GM15510 (cell line): Measurements from ENCODE around the gene TRIM44.

Experiments
- POLR2A ChIP-seq: IDR thresholded peaks from 3 replicates; pipeline ENCODE4 v1.6.1; 2011; ENCODE audit warnings: borderline replicate concordance; ENCODE audit not compliant: insufficient read length; ENCODE audit errors: extremely low read depth

Gene TRIM44

DNA sequence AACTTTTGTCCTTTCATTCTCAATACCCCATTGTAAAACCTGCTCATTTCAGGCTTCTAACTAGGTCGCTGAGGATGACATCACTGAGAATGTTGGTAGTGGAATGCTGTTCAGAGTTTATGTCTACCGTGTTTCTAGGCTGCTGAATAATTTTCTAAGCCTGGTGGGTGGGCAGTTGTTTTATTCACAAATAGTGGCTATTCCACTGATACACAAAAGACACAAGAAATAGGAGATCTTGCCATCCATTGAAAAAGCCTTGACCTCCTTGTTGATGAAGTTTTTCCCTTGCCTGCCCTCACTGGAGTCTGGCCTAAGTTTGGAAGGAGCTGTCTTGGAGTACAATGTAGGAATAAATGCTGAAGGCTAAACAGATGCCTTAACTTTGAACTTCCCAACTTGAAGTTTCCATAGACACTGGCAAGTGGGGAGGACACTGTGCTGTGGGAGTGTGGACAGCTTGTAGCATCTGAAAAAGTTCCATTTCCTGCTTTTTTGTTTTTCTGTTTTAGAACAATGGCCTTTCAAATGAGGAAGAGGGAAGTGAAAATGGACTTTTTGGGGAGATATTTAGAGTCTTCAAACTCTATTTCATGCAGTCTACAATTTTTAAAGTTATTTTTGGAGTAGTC is 59.2 kb downstream of the TRIM44 start:
- no peak for TF ChIP-seq POLR2A

DNA sequence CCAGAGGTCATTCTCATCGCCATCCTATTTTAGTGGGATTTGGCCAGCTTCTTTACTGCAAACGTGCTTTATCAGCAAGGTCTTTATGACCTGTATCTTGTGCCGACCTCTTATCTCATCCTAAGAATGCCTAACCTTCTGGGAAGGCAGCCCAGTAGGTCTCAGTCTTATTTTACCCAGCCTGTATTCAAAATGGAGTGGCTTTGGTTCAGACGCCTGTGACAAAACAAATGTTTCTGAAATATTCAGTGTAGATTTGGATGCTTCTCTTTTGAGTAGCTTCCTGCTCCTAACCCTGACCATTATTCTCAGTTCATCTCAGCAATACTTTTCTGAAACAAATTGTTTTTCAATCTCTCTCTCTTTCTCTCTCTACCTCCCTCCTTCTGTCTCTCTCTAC is 60.1 kb downstream of the TRIM44 start:
- TF ChIP-seq POLR2A, result no peak

DNA sequence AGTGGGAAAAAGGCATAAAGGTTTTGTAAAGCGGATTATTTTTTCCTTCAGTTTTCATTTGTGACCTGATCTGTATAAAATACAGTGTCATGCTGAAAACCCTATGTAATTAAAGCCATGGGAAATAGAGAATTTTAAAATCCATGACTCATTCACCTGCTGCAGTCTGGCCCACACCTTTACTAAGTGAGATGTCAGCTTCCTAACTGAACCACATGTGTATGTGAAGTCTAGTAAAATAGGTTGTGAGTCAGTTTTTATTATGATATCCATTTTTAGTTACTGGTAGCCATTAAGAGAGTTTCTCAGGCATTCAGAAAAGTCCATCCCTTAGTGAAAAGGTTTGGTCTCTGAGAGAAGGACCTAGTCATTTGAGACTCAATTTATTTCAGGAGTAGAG is 60.9 kb downstream of the TRIM44 start:
- no peak for TF ChIP-seq POLR2A

DNA sequence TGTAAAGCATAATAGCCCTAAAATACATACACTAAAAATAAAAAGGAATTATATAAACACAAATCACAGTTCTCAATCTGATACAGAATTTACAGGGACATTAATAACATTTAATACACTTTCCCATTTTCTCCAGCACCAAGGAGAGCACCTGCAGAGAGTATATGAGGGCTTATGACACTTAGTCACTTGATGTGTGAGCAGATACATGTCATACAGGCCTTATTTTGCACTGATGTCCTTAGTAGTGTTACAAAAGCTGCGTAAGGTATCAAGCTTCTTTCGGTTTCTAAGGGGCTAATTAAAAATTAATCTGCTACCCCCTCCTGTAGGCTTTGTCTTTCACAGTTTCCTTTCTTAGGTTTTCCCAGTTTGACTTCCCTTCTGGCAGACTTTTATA is 61.3 kb downstream of the TRIM44 start:
- TF ChIP-seq POLR2A, result no peak

DNA sequence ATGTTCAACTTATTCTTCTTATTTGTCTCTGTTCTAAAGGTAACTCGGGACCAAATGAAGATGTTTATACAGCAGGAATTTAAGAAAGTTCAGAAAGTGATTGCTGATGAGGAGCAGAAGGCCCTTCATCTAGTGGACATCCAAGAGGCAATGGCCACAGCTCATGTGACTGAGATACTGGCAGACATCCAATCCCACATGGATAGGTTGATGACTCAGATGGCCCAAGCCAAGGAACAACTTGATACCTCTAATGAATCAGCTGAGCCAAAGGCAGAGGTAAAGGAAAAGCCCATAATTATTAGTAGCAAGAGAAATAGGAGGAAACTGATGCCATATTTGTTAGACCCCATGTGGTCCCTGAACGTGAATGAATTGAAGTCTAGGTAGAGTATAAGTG is 63.3 kb downstream of the TRIM44 start:
- TF ChIP-seq POLR2A, result no peak

DNA sequence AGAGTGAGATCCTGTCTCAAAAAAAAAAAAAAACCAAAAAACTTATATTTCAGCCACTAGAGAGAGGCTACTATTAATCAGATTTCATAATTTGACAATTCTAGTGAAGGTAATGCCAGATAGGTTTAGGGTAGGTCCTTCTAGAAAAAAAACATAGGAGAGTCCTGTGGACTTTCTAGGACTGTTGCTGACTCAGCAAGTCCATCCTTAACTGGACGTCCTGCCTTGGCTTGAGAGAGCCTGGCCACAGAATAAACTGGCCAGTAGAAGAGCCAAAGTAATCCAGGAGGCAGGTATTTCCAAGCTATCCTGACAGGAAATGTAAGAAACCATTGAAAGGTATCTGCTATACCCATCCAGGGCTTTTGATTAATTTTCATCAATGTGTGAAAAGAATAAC is 64.6 kb downstream of the TRIM44 start:
- TF ChIP-seq POLR2A, result no peak

DNA sequence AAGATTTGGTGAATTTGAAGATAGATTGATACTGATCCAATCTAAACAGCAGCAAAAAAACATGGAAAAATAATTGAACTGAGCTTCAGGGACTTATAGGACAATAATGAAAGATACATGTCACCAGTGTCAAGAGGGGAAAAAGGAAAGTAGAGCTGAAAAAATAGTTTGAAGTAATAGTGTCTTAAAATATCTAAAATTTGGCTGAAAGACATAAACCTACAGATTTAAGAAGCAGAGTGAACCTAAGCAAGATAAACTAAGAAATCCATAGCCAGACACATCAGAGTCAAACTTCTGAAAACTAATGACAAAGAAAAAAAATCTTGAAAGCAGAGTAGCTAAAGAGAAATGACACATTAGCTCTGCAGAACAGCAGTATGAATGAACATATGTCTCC is 67.7 kb downstream of the TRIM44 start:
- TF ChIP-seq POLR2A, result no peak

DNA sequence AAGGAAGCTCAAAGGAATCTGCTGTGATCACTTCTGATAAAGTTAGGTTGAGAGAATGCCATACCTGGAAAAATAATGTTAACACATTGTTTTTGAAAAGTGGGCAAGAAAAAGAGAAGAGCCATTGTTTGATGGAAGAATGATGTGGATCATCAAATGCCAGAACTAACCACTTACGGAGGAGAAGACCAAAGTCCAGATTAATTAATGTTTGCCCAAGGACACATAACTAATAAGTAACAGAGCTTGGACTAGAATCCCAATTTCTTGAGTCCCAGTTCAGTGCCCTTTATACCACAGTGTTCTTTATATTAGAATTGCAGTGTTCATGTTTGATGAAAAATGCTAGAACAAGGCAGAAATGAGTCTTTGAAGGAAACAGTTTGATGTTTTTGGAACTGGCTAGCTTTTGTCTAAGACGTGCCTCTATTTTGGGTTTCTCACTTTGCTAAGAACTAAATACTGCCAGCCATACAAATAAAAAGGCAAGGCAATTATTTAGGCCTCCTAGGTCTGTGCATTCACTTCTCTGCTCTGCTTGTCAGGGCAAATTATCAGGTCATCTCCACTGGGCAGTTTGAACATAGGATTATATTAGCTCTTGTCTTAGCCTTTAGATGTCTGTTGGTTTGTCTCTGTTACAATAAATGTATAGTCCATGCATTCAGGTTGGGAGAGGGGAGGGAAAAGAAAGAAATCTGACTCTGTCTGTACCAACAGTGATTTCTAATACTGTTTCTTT is 72.3 kb downstream of the TRIM44 start:
- TF ChIP-seq POLR2A, result no peak

DNA sequence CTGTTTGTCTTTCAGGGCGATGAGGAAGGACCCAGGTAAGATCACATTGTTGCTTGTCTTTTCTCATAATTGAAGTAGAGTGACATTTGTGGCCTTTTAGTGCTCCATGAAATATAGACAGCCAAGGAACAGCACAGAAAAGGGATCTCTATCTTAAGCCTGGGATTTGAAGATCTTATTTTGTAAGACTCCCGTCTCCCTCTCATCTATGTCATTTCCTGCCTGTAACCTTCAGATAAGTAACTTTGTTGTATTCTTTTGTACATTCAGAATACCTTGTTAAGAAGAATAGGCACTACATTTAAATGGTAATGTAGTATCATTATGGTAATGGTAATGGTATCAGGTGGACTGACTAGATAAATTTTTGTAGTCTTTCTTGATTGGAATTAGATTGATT is 72.8 kb downstream of the TRIM44 start:
- no peak for TF ChIP-seq POLR2A

DNA sequence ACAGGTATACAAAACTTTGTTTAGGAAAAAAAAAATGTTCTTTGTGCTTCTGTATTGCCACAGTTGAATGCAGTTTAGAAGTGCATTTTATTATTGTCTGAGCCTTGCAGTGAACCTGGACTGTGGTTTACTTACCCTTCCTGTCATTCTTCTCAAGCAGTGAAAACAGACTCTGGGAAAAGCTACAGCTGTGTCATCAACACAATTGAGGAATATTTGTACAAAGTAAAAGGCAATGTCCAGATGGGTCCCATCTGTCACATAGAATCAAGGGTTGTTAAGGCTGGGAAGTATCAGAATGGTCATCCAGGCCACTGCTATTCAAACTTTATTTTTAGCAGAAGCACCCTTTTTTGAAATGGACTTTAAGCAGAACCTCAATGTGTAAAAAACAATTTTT is 73.3 kb downstream of the TRIM44 start:
- no peak for TF ChIP-seq POLR2A

DNA sequence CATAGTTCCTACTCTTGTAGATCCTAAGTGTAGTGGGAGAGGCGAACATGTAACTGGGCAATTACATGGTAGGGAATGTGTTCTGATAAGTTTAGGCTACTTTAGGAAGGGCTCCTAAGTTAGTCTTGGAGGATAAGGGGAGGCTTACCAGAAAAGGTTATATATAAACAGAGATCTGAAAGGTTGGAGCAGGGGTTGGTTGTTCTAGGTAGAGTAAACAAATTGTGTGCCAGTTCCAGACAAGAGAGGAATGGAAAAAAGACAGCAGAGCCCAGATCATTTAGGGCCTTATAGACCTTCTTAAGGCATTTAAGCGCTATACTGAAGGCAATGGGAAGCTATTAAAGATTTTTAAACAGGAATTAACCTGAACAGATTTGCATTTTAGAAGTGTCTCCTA is 74.4 kb downstream of the TRIM44 start:
- no peak for TF ChIP-seq POLR2A

DNA sequence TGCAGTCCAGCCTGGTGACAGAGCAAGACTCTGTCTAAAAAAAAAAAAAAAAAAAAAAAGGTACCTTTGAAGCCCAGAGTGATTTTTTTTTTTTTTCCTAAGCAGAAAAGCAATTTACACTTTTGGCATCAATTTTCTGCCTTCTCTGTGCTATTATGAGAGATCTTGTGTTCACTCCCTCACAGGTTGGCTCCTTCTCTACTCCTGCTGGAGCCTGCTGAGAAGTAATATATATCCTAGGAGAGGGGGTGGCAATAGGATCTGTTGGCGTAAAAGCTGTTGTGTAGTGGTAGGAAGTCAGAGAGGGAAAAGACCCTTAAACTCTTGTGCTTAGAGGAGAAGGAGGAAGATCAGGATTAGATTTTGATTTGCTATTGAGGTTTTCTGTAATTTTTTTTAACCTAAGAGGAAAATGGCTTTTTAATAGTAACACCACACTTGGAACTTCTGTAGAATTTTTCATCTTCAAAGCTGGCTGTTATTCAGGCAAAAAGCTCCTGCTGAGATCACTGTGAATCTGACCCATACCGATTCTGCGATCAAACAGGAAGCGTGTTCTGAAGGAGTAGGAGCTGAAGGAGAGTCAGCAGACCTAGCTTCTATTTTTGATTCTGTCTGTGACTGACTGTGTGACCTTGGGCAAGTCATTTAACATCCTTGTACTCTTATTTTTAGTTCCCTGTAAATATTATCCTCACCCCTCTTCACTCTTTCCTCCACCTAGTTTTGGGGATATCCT is 77.7 kb downstream of the TRIM44 start:
- TF ChIP-seq POLR2A, result no peak

DNA sequence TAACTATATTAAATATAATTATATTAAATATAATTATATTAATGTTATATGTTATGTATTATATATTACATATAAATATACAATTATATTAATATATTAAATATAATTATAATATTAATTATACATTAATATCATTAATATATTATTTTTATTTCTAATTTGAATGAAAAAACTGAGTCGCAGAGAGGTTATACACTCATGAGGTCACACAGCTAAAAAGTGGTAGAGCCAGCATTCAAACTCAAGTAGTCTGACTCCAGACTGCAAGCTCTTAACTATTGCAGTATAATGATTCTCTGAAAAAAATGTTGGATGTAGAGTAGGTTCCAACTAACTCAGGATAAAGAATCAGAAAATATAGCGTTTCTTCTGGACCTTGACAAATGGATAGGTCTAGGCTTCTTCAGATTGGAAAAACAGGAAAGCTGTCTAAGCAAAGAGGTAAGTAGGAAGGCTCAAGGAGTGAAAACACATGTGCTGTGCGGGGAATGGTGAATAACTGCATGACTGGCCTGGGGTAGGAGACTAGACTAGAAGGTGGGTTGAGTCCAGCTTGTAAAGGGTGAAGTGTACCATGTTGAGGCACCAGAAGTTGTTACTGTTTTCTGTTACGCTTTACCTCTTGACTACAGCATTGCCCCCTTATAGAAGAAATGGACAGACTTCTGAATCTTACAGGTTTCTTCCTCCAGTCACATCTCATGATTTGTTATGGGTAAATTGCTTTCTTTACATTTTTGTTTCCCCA is 80.3 kb downstream of the TRIM44 start:
- no peak for TF ChIP-seq POLR2A

DNA sequence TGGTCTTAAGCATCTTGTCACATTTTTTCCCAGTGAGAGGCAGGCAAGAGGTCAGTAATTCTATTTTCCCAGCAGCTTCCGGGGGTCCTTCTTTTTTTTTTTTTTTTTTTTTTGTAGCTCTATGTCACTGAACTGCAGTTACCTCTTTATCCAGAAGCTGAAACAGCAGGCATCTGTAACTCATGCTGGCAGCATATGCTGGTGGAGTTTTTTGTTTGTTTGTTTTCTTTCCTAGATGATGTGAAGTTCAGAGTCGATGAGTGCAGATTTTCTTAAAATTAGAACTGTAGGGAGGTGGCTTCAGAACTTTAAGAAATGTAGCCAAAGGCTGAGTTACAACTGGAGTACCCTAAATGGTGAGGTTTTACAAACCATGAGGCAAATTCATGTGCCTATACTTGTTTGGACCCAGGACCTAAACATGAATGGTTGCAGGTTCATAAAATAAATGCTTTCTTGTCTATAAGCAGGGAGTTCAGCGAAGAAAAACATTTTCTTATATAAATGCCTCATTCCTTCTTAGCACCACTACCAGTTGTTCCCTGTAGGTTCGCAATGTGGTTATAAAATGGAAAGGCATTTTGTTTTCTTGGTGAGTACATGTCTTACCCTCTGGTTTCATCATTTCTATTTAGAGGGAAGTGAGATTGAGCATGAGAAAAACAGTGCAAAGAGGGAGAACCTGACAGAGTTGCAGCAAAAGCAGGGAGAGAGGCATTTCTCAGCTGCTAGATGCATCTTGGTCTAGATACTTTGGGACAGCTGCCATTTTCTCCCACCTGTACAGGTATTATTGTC is 84.0 kb downstream of the TRIM44 start:
- no peak for TF ChIP-seq POLR2A
